Measurements from ENCODE around the gene RPGRIP1L.

Gene RPGRIP1L

DNA sequence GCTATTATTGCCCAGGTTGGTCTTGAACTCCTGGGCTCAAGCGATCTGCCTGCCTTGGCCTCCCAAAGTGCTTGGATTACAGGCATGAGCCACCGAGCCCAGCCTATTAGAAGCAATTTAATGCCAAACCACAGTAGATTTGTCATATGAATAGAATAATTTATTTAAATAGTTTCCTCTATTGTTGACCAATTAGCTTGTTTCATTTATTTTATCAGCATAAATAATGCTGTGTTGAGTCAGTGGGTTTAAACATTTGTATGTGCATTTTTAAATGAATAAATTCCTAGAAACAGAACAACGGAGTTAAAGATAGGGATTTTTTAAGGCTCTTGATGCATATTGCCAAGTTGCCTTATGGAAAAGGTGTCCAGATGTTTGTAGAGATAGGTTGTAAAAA lies 27.0 kb upstream of the RPGRIP1L start:
- TF ChIP-seq, protein P1, sequence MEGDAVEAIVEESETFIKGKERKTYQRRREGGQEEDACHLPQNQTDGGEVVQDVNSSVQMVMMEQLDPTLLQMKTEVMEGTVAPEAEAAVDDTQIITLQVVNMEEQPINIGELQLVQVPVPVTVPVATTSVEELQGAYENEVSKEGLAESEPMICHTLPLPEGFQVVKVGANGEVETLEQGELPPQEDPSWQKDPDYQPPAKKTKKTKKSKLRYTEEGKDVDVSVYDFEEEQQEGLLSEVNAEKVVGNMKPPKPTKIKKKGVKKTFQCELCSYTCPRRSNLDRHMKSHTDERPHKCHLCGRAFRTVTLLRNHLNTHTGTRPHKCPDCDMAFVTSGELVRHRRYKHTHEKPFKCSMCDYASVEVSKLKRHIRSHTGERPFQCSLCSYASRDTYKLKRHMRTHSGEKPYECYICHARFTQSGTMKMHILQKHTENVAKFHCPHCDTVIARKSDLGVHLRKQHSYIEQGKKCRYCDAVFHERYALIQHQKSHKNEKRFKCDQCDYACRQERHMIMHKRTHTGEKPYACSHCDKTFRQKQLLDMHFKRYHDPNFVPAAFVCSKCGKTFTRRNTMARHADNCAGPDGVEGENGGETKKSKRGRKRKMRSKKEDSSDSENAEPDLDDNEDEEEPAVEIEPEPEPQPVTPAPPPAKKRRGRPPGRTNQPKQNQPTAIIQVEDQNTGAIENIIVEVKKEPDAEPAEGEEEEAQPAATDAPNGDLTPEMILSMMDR (conservative IDR thresholded peaks at IDR 0.05) = no peak
- H3K27ac ChIP-seq = no peak overlapping the region

DNA sequence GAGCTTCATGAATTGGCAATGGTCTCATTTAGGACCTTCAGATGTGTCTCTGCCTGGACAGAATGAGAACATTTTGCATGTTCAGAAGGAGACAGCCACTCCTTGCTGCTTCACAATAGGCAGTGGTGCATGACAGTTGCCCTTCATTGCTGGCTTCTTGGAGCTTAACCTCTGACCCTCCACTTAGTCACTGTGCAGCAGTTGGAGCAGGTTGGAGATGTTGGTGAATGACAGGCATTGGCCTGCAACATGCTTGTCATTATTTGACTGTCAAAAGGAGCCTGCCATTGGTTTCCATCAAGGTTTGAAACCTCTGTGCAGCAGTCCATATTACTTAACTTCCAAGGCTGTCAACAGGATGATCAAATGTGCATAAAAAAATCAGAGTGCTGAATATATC lies 23.0 kb upstream of the RPGRIP1L start:
- TF ChIP-seq, protein P1 (conservative IDR thresholded peaks at IDR 0.05) = no peak
- H3K27ac ChIP-seq = no peak overlapping the region

DNA sequence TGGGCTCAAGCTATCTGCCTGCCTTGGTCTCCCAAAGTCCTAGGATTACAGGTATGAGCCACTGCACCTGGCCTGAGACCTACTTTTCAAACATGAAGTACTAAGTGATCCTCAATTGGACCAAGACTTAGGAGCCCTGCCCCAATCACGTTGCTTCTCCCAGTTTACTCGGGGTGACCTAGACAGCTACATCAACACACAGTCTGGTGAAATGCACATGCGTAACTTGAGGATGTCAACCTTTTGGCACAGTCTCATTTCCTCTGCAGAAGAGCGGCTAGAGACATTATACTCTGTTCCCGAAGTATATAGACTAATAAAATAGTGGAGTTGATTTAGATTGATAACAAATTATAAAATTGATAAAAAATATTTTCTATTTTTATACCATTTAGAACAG lies 17.4 kb upstream of the RPGRIP1L start:
- H3K27ac ChIP-seq = no peak overlapping the region
- TF ChIP-seq, protein P1 (conservative IDR thresholded peaks at IDR 0.05) = no peak

DNA sequence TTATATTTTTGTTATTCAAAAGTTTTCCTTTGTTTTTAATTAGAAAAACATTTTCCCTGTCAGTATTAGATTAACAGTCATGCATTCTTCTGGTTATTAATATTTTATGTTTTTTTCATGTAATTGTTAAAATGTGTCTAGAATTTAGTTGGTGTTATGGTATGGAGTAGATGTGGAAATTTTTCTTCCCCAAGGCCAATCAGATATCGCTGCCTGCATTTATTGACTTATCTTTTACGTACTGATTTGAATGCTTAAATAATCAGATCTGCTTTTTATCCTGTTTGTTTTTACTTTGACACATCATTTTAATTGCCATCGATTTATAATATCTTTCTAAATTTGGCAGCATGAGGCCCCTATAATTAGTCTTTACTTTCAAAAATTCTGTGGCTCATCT lies 13.9 kb upstream of the RPGRIP1L start:
- H3K27ac ChIP-seq = no peak overlapping the region
- TF ChIP-seq, protein P1 (conservative IDR thresholded peaks at IDR 0.05) = no peak

DNA sequence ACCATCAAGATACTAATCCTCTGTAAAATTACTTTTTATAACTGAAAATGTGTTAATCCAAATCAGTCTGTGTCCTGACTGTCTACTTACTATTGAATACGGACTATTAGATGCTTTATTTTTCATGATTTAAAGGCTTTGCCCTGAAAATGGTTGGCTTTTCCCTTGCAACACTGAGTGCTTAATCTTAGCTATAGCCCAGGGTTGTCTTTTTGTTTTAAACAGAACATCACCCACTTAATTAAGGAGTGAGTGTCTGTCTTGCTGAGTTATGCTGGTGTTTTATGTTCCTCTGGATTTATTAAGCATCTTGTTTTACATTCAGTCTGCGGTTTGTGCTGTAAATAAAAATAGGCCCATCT lies 11.3 kb upstream of the RPGRIP1L start:
- H3K27ac ChIP-seq = peak overlapping the region; percentile 60
- TF ChIP-seq, protein P1 (conservative IDR thresholded peaks at IDR 0.05) = no peak

DNA sequence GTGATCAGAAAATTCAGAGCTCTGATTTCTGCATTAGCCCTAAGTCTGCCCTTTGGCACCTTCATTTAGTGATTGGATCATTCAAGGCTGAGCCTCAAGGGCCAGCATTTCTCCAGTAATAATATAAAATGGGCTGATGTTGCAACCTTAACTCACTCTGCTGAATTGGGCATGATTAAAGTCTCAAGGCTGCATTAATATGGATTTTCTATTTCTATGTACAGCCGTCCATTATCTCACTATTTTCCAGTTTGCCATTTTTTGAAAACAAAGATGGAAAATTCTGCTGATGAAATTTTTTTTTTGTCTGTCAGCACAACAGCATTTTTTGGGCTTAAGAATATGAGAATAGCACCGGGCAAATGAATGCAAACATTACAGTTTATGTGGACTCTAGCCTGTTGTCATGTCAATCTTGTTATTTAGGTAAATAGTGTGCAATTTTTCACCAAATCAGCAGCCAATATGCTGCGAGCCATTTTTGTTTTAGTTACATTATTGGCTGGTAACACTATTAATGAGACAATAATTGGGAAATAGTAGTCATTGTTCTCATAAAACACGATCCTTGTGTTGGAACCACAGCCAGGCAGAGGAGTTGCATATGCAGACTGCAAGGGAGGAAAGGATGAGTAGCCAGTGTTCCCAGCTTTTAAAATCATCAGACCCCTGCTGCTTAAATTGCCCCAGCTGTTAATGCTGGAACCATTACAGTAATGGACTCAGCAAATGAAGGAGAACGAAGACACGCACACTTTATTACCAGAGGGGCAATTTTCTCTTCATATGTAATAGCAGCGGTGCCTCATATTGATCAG lies 10.8 kb upstream of the RPGRIP1L start:
- TF ChIP-seq, protein P1 (conservative IDR thresholded peaks at IDR 0.05) = no peak
- H3K27ac ChIP-seq = peak overlapping the region; percentile 60

DNA sequence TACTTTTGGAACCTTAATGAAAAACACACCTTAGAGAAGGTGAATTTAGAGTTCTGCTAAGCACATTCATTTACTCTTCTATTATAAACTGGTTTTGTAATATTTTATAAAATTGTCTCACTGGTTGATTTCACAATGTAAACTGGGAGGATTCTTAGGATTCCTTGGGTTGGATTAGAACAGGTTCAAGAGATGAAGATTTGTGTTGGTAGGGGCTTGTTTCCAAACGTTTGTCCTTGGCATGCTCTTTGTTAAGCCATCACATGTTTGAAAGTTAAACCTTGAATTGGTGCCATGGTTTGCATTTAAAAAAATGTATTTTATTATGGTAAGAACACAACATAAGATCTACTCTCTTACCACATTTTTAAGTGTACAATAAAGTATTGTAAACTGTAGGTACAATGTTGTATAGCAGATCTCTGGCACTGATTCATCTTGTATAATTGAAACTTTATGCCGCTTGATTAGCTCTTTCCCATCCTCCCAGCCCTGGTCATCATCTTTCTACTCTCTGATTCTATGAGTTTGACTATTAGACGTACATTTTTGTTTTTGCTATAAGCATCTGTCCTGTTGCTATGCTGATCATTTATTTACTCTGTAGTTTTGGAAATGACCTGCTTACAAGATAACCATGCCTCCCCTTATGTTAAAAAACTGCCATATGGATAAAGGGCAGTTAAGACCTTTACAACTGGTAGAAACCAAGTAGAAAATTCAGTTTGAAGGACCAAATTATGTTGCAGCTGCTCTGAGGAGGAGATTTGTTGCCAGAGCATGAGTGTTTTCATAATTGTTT lies 9.9 kb upstream of the RPGRIP1L start:
- peak overlapping the region; percentile 60 for H3K27ac ChIP-seq
- TF ChIP-seq, protein P1 (conservative IDR thresholded peaks at IDR 0.05) = no peak

Measured in VCaP (cell line).